OCI-LY1 (cell line): Measurements from ENCODE around the gene DPP7.

Experiments used
- H2AFZ ChIP-seq: fragments of 200-600 bp; sonication (generic), shearing (Covaris generic); 2 replicates; pipeline ENCODE4 v1.6.0; 2014; ENCODE audit warnings: antibody characterized with exemption, mild to moderate bottlenecking, low read length
- H3F3A ChIP-seq: fragments of 200-600 bp; sonication (generic), shearing (Covaris generic); 2 replicates; pipeline ENCODE4 v1.6.0; 2014; ENCODE audit warnings: mild to moderate bottlenecking, antibody characterized with exemption, low read length, moderate library complexity; ENCODE audit not compliant: insufficient read depth
- H3K27ac ChIP-seq: fragments of 200-600 bp; sonication (generic); 2 replicates; pipeline ENCODE4 v1.5.1; 2014; ENCODE audit warnings: low read length, mixed run types, mild to moderate bottlenecking, low read depth; ENCODE audit not compliant: poor library complexity, severe bottlenecking
- H3K27me3 ChIP-seq: fragments of 200-600 bp; sonication (generic); 2 replicates; pipeline ENCODE4 v1.6.0; 2014; ENCODE audit warnings: antibody characterized with exemption, mild to moderate bottlenecking, low read length, moderate library complexity; ENCODE audit not compliant: insufficient read depth
- H3K36me3 ChIP-seq: fragments of 200-600 bp; sonication (generic); 2 replicates; pipeline ENCODE4 v1.6.1; 2014; ENCODE audit warnings: mild to moderate bottlenecking, antibody characterized with exemption, low read length, moderate library complexity, mixed read lengths; ENCODE audit not compliant: insufficient read depth
- H3K4me1 ChIP-seq: fragments of 200-600 bp; sonication (generic); 2 replicates; pipeline ENCODE4 v1.5.1; 2014; ENCODE audit warnings: mild to moderate bottlenecking, low read length, moderate library complexity; ENCODE audit not compliant: insufficient read depth, severe bottlenecking
- H3K4me2 ChIP-seq: fragments of 200-600 bp; sonication (generic), shearing (Covaris generic); 2 replicates; pipeline ENCODE4 v1.6.1; 2014; ENCODE audit warnings: low read length
- H3K4me3 ChIP-seq: fragments of 200-600 bp; sonication (generic); 2 replicates; pipeline ENCODE4 v1.5.1; 2014; ENCODE audit warnings: low read length, low read depth, mild to moderate bottlenecking, mixed read lengths; ENCODE audit not compliant: poor library complexity, severe bottlenecking
- H3K79me2 ChIP-seq: fragments of 200-600 bp; shearing (Covaris generic); 2 replicates; pipeline ENCODE4 v1.6.1; 2016; ENCODE audit warnings: mixed run types, low read length, mixed read lengths; ENCODE audit not compliant: insufficient read depth
- H3K9ac ChIP-seq: fragments of 200-600 bp; sonication (generic), shearing (Covaris generic); 2 replicates; pipeline ENCODE4 v1.6.1; 2014; ENCODE audit warnings: mild to moderate bottlenecking, low read length, mixed read lengths
- H3K9me2 ChIP-seq: fragments of 200-600 bp; sonication (generic), shearing (Covaris generic); 2 replicates; pipeline ENCODE4 v1.6.1; 2014; ENCODE audit warnings: low read depth, mild to moderate bottlenecking, low read length, mixed read lengths
- H3K9me3 ChIP-seq: fragments of 200-600 bp; shearing (Covaris generic); 2 replicates; pipeline ENCODE4 v1.6.1; 2014; ENCODE audit warnings: low read length, mixed read lengths
- H4K20me1 ChIP-seq: fragments of 200-600 bp; sonication (generic), shearing (Covaris generic); 2 replicates; pipeline ENCODE4 v1.6.0; 2016; ENCODE audit warnings: mild to moderate bottlenecking, low read length; ENCODE audit not compliant: insufficient read depth
- EZH2 ChIP-seq: fragments of 200-600 bp; sonication (generic), shearing (Covaris generic); IDR thresholded peaks from 2 replicates; pipeline ENCODE4 v1.8.0; 2017; ENCODE audit warnings: borderline replicate concordance, mixed run types, mild to moderate bottlenecking, antibody characterized with exemption, low read length, moderate library complexity, mixed read lengths
- TF ChIP-seq, protein P1 (sequence below): fragments of 200-600 bp; sonication (generic), shearing (Covaris generic); IDR thresholded peaks from 2 replicates; pipeline ENCODE4 v1.5.1; 2017; ENCODE audit warnings: mild to moderate bottlenecking, antibody characterized with exemption, low read length, moderate library complexity, mixed read lengths

The DPP7 gene

DNA sequence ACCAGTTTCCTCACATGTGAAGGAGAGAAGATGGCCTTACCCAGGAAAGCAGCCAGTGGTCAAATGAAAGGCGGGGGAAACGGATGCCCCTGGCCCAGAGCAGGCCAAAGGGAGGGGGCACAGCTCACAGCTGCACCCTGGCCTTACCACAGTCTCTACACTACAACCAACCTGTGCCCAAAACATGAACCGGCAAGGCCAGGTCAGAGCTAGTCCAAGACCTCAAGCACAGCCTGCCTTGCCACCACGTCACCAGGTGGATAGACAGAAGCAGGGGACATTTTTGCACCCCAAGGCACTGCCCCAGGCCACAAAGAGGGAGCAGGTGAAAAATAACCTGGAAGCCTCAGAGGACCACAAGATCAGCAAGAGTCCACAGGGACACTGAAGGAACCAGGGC, 28.9 kb upstream of the DPP7 start:
- Histone ChIP-seq H3K4me1 (no peaks in the 10 kb centered on the region), H3K9me3 (no peaks in the 10 kb centered on the region), H3K4me2 (no peak overlapping the region), H3K27me3 (no peaks in the 10 kb centered on the region), H3K9me2 (no peaks in the 10 kb centered on the region), H3K4me3 (no peak overlapping the region), H2AFZ (no peak overlapping the region), H3K27ac (no peak overlapping the region), H3F3A (no peaks in the 10 kb centered on the region), H3K36me3 (no peaks in the 10 kb centered on the region), H4K20me1 (no peaks in the 10 kb centered on the region), H3K79me2 (no peaks in the 10 kb centered on the region), H3K9ac (no peak overlapping the region)
- TF ChIP-seq, protein P1, sequence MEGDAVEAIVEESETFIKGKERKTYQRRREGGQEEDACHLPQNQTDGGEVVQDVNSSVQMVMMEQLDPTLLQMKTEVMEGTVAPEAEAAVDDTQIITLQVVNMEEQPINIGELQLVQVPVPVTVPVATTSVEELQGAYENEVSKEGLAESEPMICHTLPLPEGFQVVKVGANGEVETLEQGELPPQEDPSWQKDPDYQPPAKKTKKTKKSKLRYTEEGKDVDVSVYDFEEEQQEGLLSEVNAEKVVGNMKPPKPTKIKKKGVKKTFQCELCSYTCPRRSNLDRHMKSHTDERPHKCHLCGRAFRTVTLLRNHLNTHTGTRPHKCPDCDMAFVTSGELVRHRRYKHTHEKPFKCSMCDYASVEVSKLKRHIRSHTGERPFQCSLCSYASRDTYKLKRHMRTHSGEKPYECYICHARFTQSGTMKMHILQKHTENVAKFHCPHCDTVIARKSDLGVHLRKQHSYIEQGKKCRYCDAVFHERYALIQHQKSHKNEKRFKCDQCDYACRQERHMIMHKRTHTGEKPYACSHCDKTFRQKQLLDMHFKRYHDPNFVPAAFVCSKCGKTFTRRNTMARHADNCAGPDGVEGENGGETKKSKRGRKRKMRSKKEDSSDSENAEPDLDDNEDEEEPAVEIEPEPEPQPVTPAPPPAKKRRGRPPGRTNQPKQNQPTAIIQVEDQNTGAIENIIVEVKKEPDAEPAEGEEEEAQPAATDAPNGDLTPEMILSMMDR, result no peak
- no peak for TF ChIP-seq EZH2

DNA sequence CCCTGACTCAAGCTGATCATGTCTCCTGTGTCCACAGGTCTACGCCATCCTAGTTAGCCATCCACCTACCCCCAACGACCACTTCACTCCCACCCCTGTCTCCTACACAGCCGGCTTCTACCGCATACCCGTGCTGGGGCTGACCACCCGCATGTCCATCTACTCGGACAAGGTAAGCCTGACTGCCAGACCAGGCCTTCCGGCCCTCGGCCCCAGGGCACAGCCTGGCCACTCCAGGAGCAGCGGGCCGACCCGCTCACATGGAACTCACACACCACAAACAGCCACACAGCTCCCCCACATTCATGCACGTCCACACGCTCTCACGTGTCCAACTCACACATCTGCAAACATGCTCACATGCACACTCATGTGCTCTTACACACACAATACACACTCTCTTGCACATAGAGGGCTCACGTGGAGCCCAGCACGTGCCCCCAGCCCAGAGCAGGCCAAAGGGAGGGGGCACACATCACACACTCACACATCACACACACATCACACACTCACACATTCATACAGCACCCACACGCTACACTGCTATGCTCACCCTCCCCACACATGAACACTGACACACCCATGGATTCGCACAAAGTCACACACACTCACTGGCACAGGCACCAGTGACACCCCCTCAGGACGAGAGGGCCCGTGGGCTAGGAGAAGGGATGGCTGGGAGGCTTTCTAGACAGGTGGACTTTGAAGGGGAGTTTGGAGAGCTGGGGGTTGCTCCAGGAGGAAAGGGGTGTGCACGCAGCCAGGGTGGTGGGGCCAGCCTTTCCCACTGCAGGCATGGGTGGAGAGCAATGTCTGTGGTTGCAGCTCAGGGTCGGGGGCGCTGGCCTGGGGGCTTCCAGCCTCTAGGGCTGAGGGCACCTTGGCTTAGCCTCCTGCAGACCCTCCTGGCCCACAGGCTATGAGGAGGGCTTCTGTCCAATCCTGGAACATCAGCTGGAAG, 27.7 kb upstream of the DPP7 start:
- Histone ChIP-seq H3K4me1 (no peaks in the 10 kb centered on the region), H3K4me3 (no peak overlapping the region), H3K79me2 (no peaks in the 10 kb centered on the region), H2AFZ (no peak overlapping the region), H4K20me1 (no peaks in the 10 kb centered on the region), H3K4me2 (no peak overlapping the region), H3K27ac (no peak overlapping the region), H3K9me3 (no peaks in the 10 kb centered on the region), H3K27me3 (no peaks in the 10 kb centered on the region), H3F3A (no peaks in the 10 kb centered on the region), H3K9me2 (no peaks in the 10 kb centered on the region), H3K36me3 (no peaks in the 10 kb centered on the region), H3K9ac (no peak overlapping the region)
- TF ChIP-seq, protein P1, result no peak
- no peak for TF ChIP-seq EZH2

DNA sequence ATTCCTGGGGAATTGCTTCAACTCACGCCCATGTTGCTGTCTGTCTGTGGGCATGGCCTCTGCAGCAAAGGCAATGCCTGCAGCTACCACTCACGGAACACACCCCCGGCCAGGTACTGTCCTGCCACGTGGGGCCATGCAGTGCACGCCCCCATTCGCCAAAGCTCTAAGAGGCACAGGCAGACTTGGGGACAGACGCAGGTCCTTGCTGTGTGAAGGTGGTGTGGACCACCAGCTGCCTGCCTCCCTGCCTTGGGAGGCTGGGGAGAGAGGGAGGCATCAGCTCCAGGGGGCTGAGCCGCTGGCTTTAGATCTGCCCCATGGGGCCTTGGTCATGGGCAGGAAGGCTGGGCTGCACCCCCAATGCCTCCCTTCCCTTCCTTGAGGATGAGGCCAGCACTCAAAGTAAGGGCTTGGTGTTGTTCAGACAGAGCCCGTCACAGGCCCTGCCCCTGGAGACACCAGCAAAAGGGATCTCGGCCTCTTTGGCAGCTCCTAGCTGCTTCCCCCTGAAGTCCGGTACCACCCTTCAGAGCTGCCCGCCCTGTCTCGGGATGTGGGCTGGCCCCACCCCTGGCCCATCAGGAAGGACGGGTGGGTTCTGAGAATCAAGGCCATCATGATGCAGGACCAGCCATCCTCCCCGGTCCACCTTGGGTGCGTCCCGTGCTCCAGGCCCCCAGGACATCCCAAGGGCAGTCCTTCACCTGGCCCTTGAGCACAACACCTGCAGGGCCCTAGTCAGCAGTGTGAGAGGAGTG, 26.7 kb upstream of the DPP7 start:
- no peak for TF ChIP-seq EZH2
- TF ChIP-seq, protein P1, result no peak
- H3K9me2 ChIP-seq, result no peaks in the 10 kb centered on the region
- no peak overlapping the region for H3K27ac ChIP-seq
- no peak overlapping the region for H3K4me3 ChIP-seq
- no peaks in the 10 kb centered on the region for H3K36me3 ChIP-seq
- H3K9me3 ChIP-seq, result no peaks in the 10 kb centered on the region
- H2AFZ ChIP-seq, result no peak overlapping the region
- H3F3A ChIP-seq, result no peaks in the 10 kb centered on the region
- H4K20me1 ChIP-seq, result no peaks in the 10 kb centered on the region
- H3K4me1 ChIP-seq, result no peaks in the 10 kb centered on the region
- 0 out of 2 replicates have a peak, but pooled peaks cover 7% of the 10 kb centered on the region for H3K27me3 ChIP-seq
- no peak overlapping the region for H3K9ac ChIP-seq
- H3K79me2 ChIP-seq, result no peaks in the 10 kb centered on the region
- no peak overlapping the region for H3K4me2 ChIP-seq
